T-helper 1 cell treated with Interleukin-12 subunit alpha and Interleukin-12 subunit beta and Interleukin-4 antibody, amounts not matched to agents 30 ng/mL and 1 ng/mL, for 36 hours (primary cell): ENCODE results near the gene GARIN1A. TPM values are rescaled to one million over a fixed set of nuclear protein-coding genes. Genes with fewer than 3 reads are reported as not detected.
"Not testable (repeated sequence)": the region's sequence is repeated elsewhere in the genome, so short reads cannot be mapped to it uniquely, and the experiment has no call there.

Experiments used
- intact Hi-C: fragments of 100-400 bp; cut with micrococcal nuclease; formaldehyde crosslinking; loops from one replicate; pipeline ENCODE4 v1.15.1; 2024
- total RNA-seq: library from RNA; stranded (reverse); gene quantifications from 2 replicates; pipeline ENCODE4 v1.2.3, GENCODE V29; 2022

The GARIN1A gene
- total RNA-seq: 1.5 and 3.4 TPM in 2 replicates

- intact Hi-C loops: no loop called here
These were observed at the start of gene GARIN1A for GRCh38 chr7:128671992-128672391. Gene GARIN1A, plus strand, starts transcription at chr7:128672292. Its CDS starts 106 bp downstream, at chr7:128672398.

- intact Hi-C loops: not testable (repeated sequence)
These were observed 45.0 kb upstream of the GARIN1A start for GRCh38 chr7:128627124-128627523.

- intact Hi-C loops: not testable (repeated sequence)
These were observed 38.2 kb upstream of the GARIN1A start for GRCh38 chr7:128633915-128634314.

GRCh38 chr7:128645206-128645605, 26.9 kb upstream of the GARIN1A start:
- intact Hi-C loops: not testable (repeated sequence)

GRCh38 chr7:128645844-128646243, 26.2 kb upstream of the GARIN1A start:
- intact Hi-C loops: not testable (repeated sequence)

- intact Hi-C loops: not testable (repeated sequence)
These were observed 25.2 kb upstream of the GARIN1A start for GRCh38 chr7:128646877-128647276.

- intact Hi-C loops: not testable (repeated sequence)
These were observed 21.0 kb upstream of the GARIN1A start for GRCh38 chr7:128651096-128651495.

GRCh38 chr7:128652606-128653005, 19.5 kb upstream of the GARIN1A start:
- intact Hi-C loops: not testable (repeated sequence)

GRCh38 chr7:128653197-128653596, 18.9 kb upstream of the GARIN1A start:
- intact Hi-C loops: not testable (repeated sequence)

GRCh38 chr7:128654080-128654479, 18.0 kb upstream of the GARIN1A start:
- intact Hi-C loops: not testable (repeated sequence)

- intact Hi-C loops: not testable (repeated sequence)
These were observed 17.6 kb upstream of the GARIN1A start for GRCh38 chr7:128654501-128654900.

GRCh38 chr7:128658428-128658827, 13.7 kb upstream of the GARIN1A start:
- intact Hi-C loops: not testable (repeated sequence)

GRCh38 chr7:128660596-128660995, 11.5 kb upstream of the GARIN1A start:
- intact Hi-C loops: no loop called here

- intact Hi-C loops: no loop called here
These were observed 10.6 kb upstream of the GARIN1A start for GRCh38 chr7:128661446-128661845.

- intact Hi-C loops: no loop called here
These were observed 10.0 kb upstream of the GARIN1A start for GRCh38 chr7:128662091-128662490.

GRCh38 chr7:128663223-128663622, 8.9 kb upstream of the GARIN1A start:
- intact Hi-C loops: not testable (repeated sequence)

GRCh38 chr7:128665057-128665456, 7.0 kb upstream of the GARIN1A start:
- intact Hi-C loops: no loop called here

GRCh38 chr7:128666200-128666599, 5.9 kb upstream of the GARIN1A start:
- intact Hi-C loops: no loop called here

GRCh38 chr7:128672927-128673517, 930 bp downstream of the GARIN1A start:
- intact Hi-C loops: no loop called here

- intact Hi-C loops: no loop called here
These were observed 1.5 kb downstream of the GARIN1A start for GRCh38 chr7:128673571-128673970.

GRCh38 chr7:128676665-128677064, 4.6 kb downstream of the GARIN1A start:
- intact Hi-C loops: no loop called here

- intact Hi-C loops: loop anchor here (1.0 kb wide), 1 partner anchor 33 kb away; no protein-coding TSS in a partner anchor
These were observed 7.8 kb downstream of the GARIN1A start for GRCh38 chr7:128679920-128680319.

GRCh38 chr7:128681794-128682537, 9.9 kb downstream of the GARIN1A start:
- intact Hi-C loops: no loop called here
